HepG2 (cell line): ENCODE measurements around the gene LYRM4. TPM values are rescaled to one million over a fixed set of nuclear protein-coding genes. Genes with fewer than 3 reads are reported as not detected.

Source experiments
- ATAC-seq: fragments of 200-7000 bp; cut with Tn5 transposase; 3 replicates; pipeline ENCODE4 v1.9.1; 2020; ENCODE audit warnings: mild to moderate bottlenecking, moderate library complexity
- BruUV-seq: library from RNA; stranded (reverse); fragments of 400-500 nt; replicated peaks from 2 replicates; lab custom pipeline; 2021; lab: Mats Ljungman, UMichigan
- CTCF ChIA-PET: fragments of 300-600 bp; formaldehyde crosslinking; extraction: SDS; loops from one replicate; lab custom pipeline; 2021; ENCODE audit warnings: low total read pairs, inconsistent platforms, low intra/inter-chr PET ratio; lab: Yijun Ruan, JAX
- POLR2A ChIA-PET: fragments of 350-600 bp; sonication (Branson Sonifier 250); formaldehyde crosslinking; loops from one replicate; lab custom pipeline; 2020; ENCODE audit warnings: antibody characterized with exemption, inconsistent platforms; lab: Yijun Ruan, JAX
- DNase-seq: peaks from one replicate; pipeline ENCODE4 v3.0.0-alpha.2; 2015; ENCODE audit warnings: low spot score
- FAIRE-seq: peaks from 3 replicates; lab custom pipeline; 2011; peaks lifted over from hg19 to GRCh38; lab: Jason Lieb, UNC
- H2AFZ ChIP-seq: one replicate; pipeline ENCODE4 v1.6.1; 2011; ENCODE audit warnings: low read length, inconsistent platforms
- H3K27ac ChIP-seq: fragments of 300-600 bp; 3 replicates; pipeline ENCODE4 v1.8.0; 2011; ENCODE audit warnings: mixed run types, mild to moderate bottlenecking, mixed read lengths, low read length, inconsistent platforms; ENCODE audit not compliant: insufficient read depth; ENCODE audit errors: extremely low read length
- H3K27me3 ChIP-seq, 2 experiments: fragments of 200-600 bp in 1 of 2; 2 replicates in 1 of 2; 3 replicates in 1 of 2; pipeline versions ENCODE4 v1.6.0 to v1.8.0; 2011; ENCODE audit warnings: low read length in 2 of 2, mild to moderate bottlenecking in 2 of 2, moderate library complexity in 2 of 2, inconsistent platforms in 1 of 2; ENCODE audit not compliant: insufficient read depth in 2 of 2, control insufficient read depth in 1 of 2
- H3K36me3 ChIP-seq, 2 experiments: fragments of 200-600 bp in 1 of 2; replicated peaks in 1 of 2; 2 replicates in 1 of 2; 3 replicates in 1 of 2; pipeline versions ENCODE4 v1.5.1 to v1.8.0; 2011; ENCODE audit warnings: low read length in 2 of 2, inconsistent platforms in 1 of 2; ENCODE audit not compliant: insufficient read depth in 2 of 2, control insufficient read depth in 1 of 2
- H3K4me1 ChIP-seq: 2 replicates; pipeline ENCODE4 v1.5.1; 2012; ENCODE audit warnings: low read length, inconsistent platforms; ENCODE audit not compliant: insufficient read depth
- H3K4me2 ChIP-seq: 2 replicates; pipeline ENCODE4 v1.6.0; 2011; ENCODE audit warnings: low read depth, low read length, inconsistent platforms
- H3K4me3 ChIP-seq, 3 experiments: fragments of 200-600 bp in 1 of 3; sonication (generic), shearing (Covaris generic) in 1 of 3; replicated peaks in 1 of 3; 2 replicates each; pipeline ENCODE4 v1.5.1; 2011 to 2016; ENCODE audit warnings: low read length in 3 of 3, inconsistent platforms in 2 of 3, low read depth in 2 of 3, mild to moderate bottlenecking in 2 of 3, control low read depth in 1 of 3, mixed read lengths in 1 of 3; ENCODE audit not compliant: insufficient read depth in 1 of 3
- H3K79me2 ChIP-seq: one replicate; pipeline ENCODE4 v1.6.1; 2011; ENCODE audit warnings: low read length, inconsistent platforms; ENCODE audit not compliant: insufficient read depth
- H3K9ac ChIP-seq: 2 replicates; pipeline ENCODE4 v1.6.0; 2011; ENCODE audit warnings: mild to moderate bottlenecking, low read depth, low read length, inconsistent platforms; ENCODE audit not compliant: insufficient read depth
- H3K9me3 ChIP-seq: 2 replicates; pipeline ENCODE4 v1.5.1; 2012; ENCODE audit warnings: mild to moderate bottlenecking, low read length
- H4K20me1 ChIP-seq: 2 replicates; pipeline ENCODE4 v1.6.0; 2011; ENCODE audit warnings: inconsistent platforms, mild to moderate bottlenecking, low read length, moderate library complexity; ENCODE audit not compliant: insufficient read depth
- REPIN1 ChIP-seq: sonication (generic); formaldehyde crosslinking; IDR thresholded peaks from 2 replicates; pipeline ENCODE4 v1.8.0; 2022; ENCODE audit warnings: missing genetic modification reagents, low read depth, mild to moderate bottlenecking, borderline replicate concordance
- REXO4 ChIP-seq: sonication (generic); formaldehyde crosslinking; IDR thresholded peaks from 2 replicates; pipeline ENCODE4 v1.8.0; 2022; ENCODE audit warnings: missing genetic modification reagents, mild to moderate bottlenecking, borderline replicate concordance
- RXRB ChIP-seq: IDR thresholded peaks from 2 replicates; pipeline ENCODE4 v1.6.1; 2016; ENCODE audit warnings: borderline replicate concordance, missing genetic modification reagents, missing compliant biosample characterization
- WIZ ChIP-seq: sonication (generic); formaldehyde crosslinking; IDR thresholded peaks from 2 replicates; pipeline ENCODE4 v1.5.1; 2020; ENCODE audit warnings: mild to moderate bottlenecking, missing genetic modification reagents
- ZNF136 ChIP-seq: sonication (generic); formaldehyde crosslinking; IDR thresholded peaks from 2 replicates; pipeline ENCODE4 v1.8.1; 2022; ENCODE audit warnings: low read depth, mild to moderate bottlenecking, moderate library complexity, missing genetic modification reagents
- ZNF138 ChIP-seq: sonication (generic); formaldehyde crosslinking; IDR thresholded peaks from 2 replicates; pipeline ENCODE4 v1.5.0; 2020; ENCODE audit warnings: mild to moderate bottlenecking, low read depth, missing genetic modification reagents
- WGBS: methylation state at CpG from one replicate; pipeline ENCODE4 v1.1.6; 2017; ENCODE audit warnings: low lambda C conversion rate; 5-methylcytosine and 5-hydroxymethylcytosine counted together
- in situ Hi-C: cut with HindIII; loops from 2 replicates; pipeline ENCODE4 v1.10.0; 2017; ENCODE audit warnings: low pct_unique_long_range_greater_than_20kb; ENCODE audit not compliant: extremely low pct_ligation_motif_present
- intact Hi-C: fragments of 100-400 bp; cut with micrococcal nuclease; formaldehyde crosslinking; loops from one replicate; pipeline ENCODE4 v1.10.0; 2022; ENCODE audit not compliant: unreplicated experiment
- polyA plus RNA-seq, 8 experiments: library from polyadenylated mRNA; depleted of rRNA in 3 of 8; stranded (reverse) in 7 of 8; unstranded in 1 of 8; fragments of >200 nt; fragmentation: Illumina TruSeq in 4 of 8; extraction: Trizol in 4 of 8; gene quantifications; 2 replicates each; pipeline versions ENCODE4 v1.2.1 to v1.2.3, GENCODE V29; 2011 to 2016; ENCODE audit warnings: low read depth in 4 of 8, missing spikeins in 1 of 8, mixed read lengths in 1 of 8; ENCODE audit not compliant: insufficient read depth in 1 of 8
- total RNA-seq, 5 experiments: library from RNA; depleted of rRNA; stranded (reverse); fragments of >200 nt; fragmentation: Illumina TruSeq; extraction: Trizol; gene quantifications; 2 replicates each; pipeline ENCODE4 v1.2.3, GENCODE V29; 2016; ENCODE audit warnings: low read depth in 1 of 5
- TF ChIP-seq, protein P1 (sequence below): sonication (generic); formaldehyde crosslinking; IDR thresholded peaks from 2 replicates; pipeline ENCODE4 v1.5.1; 2020; ENCODE audit warnings: missing genetic modification reagents, mild to moderate bottlenecking, borderline replicate concordance
- TF ChIP-seq, protein P2 (sequence below): IDR thresholded peaks from 2 replicates; pipeline ENCODE4 v1.4.0; 2020; ENCODE audit warnings: mild to moderate bottlenecking, missing genetic modification reagents
- TF ChIP-seq, protein P3 (sequence below): fragments of 450-650 bp; IDR thresholded peaks from 2 replicates; pipeline ENCODE4 v1.6.1; 2017; ENCODE audit warnings: mild to moderate bottlenecking
- TF ChIP-seq, protein P4 (sequence below): fragments of 450-650 bp; IDR thresholded peaks from 2 replicates; pipeline ENCODE4 v1.6.1; 2017

Gene LYRM4
- total and polyA plus RNA-seq, 2 of the 13 experiments (the other 11 are each of a cell fraction or from before 2014, with no cell fraction given), result 64.6 to 67.5 TPM

DNA sequence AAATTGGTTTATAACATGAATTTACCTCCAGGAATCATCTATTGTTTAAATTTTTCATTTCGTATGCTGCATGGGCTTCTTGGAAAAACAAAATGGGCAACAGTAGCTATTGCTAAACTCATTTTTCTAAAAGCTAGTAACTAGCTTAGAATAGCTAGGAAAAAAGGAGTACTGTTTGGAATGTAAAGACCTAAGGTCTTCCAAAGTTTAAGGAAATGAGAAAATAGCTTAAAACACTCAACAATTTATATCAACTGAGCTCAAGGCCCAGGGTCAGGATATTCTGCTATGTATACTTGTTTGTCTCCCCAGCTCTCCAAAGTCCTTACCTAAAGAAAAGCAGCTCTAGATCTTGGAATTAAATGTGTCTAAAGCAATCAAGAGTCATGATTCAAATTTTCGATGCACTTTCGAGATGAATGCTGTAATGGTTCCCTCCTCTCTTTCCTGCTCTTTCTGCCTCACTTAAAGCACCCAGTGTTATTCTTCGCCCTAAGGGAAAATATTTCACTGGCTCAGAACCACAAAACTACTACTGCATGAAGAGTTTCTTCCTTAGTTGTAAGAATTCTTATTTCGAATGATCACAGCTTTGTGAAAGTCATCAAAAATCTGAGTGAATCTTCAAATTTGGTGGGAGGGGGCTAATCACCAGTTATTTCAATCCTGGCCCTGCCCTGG, 41.6 kb downstream of the LYRM4 start:
- in situ Hi-C loops, result loop anchor here (5.0 kb wide), 1 partner anchor 83 kb away; no protein-coding TSS in a partner anchor
- FAIRE-seq, result no peak
- TF ChIP-seq REXO4 (CRISPR knock-in tag) (no peak), WIZ (CRISPR knock-in tag) (no peak), ZNF136 (CRISPR knock-in tag) (no peak), ZNF138 (no peak), RXRB (CRISPR knock-in tag) (no peak), REPIN1 (CRISPR knock-in tag) (no peak)
- TF ChIP-seq, protein P1, sequence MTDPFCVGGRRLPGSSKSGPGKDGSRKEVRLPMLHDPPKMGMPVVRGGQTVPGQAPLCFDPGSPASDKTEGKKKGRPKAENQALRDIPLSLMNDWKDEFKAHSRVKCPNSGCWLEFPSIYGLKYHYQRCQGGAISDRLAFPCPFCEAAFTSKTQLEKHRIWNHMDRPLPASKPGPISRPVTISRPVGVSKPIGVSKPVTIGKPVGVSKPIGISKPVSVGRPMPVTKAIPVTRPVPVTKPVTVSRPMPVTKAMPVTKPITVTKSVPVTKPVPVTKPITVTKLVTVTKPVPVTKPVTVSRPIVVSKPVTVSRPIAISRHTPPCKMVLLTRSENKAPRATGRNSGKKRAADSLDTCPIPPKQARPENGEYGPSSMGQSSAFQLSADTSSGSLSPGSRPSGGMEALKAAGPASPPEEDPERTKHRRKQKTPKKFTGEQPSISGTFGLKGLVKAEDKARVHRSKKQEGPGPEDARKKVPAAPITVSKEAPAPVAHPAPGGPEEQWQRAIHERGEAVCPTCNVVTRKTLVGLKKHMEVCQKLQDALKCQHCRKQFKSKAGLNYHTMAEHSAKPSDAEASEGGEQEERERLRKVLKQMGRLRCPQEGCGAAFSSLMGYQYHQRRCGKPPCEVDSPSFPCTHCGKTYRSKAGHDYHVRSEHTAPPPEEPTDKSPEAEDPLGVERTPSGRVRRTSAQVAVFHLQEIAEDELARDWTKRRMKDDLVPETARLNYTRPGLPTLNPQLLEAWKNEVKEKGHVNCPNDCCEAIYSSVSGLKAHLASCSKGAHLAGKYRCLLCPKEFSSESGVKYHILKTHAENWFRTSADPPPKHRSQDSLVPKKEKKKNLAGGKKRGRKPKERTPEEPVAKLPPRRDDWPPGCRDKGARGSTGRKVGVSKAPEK (CRISPR knock-in tag), result no peak
- TF ChIP-seq, protein P2, sequence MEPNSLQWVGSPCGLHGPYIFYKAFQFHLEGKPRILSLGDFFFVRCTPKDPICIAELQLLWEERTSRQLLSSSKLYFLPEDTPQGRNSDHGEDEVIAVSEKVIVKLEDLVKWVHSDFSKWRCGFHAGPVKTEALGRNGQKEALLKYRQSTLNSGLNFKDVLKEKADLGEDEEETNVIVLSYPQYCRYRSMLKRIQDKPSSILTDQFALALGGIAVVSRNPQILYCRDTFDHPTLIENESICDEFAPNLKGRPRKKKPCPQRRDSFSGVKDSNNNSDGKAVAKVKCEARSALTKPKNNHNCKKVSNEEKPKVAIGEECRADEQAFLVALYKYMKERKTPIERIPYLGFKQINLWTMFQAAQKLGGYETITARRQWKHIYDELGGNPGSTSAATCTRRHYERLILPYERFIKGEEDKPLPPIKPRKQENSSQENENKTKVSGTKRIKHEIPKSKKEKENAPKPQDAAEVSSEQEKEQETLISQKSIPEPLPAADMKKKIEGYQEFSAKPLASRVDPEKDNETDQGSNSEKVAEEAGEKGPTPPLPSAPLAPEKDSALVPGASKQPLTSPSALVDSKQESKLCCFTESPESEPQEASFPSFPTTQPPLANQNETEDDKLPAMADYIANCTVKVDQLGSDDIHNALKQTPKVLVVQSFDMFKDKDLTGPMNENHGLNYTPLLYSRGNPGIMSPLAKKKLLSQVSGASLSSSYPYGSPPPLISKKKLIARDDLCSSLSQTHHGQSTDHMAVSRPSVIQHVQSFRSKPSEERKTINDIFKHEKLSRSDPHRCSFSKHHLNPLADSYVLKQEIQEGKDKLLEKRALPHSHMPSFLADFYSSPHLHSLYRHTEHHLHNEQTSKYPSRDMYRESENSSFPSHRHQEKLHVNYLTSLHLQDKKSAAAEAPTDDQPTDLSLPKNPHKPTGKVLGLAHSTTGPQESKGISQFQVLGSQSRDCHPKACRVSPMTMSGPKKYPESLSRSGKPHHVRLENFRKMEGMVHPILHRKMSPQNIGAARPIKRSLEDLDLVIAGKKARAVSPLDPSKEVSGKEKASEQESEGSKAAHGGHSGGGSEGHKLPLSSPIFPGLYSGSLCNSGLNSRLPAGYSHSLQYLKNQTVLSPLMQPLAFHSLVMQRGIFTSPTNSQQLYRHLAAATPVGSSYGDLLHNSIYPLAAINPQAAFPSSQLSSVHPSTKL, result no peak
- TF ChIP-seq, protein P3, sequence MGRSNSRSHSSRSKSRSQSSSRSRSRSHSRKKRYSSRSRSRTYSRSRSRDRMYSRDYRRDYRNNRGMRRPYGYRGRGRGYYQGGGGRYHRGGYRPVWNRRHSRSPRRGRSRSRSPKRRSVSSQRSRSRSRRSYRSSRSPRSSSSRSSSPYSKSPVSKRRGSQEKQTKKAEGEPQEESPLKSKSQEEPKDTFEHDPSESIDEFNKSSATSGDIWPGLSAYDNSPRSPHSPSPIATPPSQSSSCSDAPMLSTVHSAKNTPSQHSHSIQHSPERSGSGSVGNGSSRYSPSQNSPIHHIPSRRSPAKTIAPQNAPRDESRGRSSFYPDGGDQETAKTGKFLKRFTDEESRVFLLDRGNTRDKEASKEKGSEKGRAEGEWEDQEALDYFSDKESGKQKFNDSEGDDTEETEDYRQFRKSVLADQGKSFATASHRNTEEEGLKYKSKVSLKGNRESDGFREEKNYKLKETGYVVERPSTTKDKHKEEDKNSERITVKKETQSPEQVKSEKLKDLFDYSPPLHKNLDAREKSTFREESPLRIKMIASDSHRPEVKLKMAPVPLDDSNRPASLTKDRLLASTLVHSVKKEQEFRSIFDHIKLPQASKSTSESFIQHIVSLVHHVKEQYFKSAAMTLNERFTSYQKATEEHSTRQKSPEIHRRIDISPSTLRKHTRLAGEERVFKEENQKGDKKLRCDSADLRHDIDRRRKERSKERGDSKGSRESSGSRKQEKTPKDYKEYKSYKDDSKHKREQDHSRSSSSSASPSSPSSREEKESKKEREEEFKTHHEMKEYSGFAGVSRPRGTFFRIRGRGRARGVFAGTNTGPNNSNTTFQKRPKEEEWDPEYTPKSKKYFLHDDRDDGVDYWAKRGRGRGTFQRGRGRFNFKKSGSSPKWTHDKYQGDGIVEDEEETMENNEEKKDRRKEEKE, result no peak
- TF ChIP-seq, protein P4, sequence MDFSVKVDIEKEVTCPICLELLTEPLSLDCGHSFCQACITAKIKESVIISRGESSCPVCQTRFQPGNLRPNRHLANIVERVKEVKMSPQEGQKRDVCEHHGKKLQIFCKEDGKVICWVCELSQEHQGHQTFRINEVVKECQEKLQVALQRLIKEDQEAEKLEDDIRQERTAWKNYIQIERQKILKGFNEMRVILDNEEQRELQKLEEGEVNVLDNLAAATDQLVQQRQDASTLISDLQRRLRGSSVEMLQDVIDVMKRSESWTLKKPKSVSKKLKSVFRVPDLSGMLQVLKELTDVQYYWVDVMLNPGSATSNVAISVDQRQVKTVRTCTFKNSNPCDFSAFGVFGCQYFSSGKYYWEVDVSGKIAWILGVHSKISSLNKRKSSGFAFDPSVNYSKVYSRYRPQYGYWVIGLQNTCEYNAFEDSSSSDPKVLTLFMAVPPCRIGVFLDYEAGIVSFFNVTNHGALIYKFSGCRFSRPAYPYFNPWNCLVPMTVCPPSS, result no peak

More for the DNA sequence above, 41.6 kb downstream of the LYRM4 start:
- no peak overlapping the region for H3K27ac ChIP-seq
- H3K4me3 ChIP-seq, result no peak overlapping the region
- H3K9ac ChIP-seq, result no peak overlapping the region
- no TSS peak for BruUV-seq
- no peaks in the 10 kb centered on the region for H3K27me3 ChIP-seq
- no peak for ATAC-seq
- DNase-seq, result no peak
- POLR2A ChIA-PET, result interaction anchor here (0.7 kb wide), 1 partner anchor 13 kb away, joined by 3 read pairs; no protein-coding TSS in a partner anchor
- no peaks in the 10 kb centered on the region for H3K9me3 ChIP-seq
- H3K4me2 ChIP-seq, result no peak overlapping the region
- H4K20me1 ChIP-seq, result no peaks in the 10 kb centered on the region
- CTCF ChIA-PET, result no interaction called here
- no peaks in the 10 kb centered on the region for H3K4me1 ChIP-seq
- H3K79me2 ChIP-seq, result no peaks in the 10 kb centered on the region
- intact Hi-C loops, result no loop called here
- H3K36me3 ChIP-seq, result peaks cover 11 to 35% of the 10 kb centered on the region in 2 experiments; a peak in 4 of 5 replicates
- 94% methylated on average over 5 of the region's 5 CpGs for WGBS
- H2AFZ ChIP-seq, result no peak overlapping the region
